ENCODE results near the gene CWH43. TPM values are rescaled to one million over a fixed set of nuclear protein-coding genes. Genes with fewer than 3 reads are reported as not detected.

Gene CWH43
- total and polyA plus RNA-seq, 10 of the 15 experiments (the other 5 are each of a cell fraction or from before 2014, with no cell fraction given) = not detected

- H3K27ac ChIP-seq (ENCODE audit: control insufficient read depth, insufficient read depth) = no peak overlapping the region
- ChIA-PET SMC1A (ENCODE audit: uncharacterized antibody, unreplicated experiment) (no interaction called here), RAD21 (ENCODE audit: unreplicated experiment) (no interaction called here), POLR2A (no interaction called here), CTCF (interaction anchor here (1.0 to 1.3 kb wide), 2 partner anchors 9 to 14 kb away, joined by 3 read pairs; no protein-coding TSS in a partner anchor)
- no peaks in the 10 kb centered on the region for H3K36me3 ChIP-seq (ENCODE audit: control insufficient read depth in 2 of 2, insufficient read depth in 2 of 2, low read length in 1 of 2)
- no peak for DNase-seq (ENCODE audit: low read depth, low spot score)
- no peak for TF ChIP-seq YBX1 (IDR thresholded peaks at IDR 0.05)
- no peak for TF ChIP-seq MYC (IDR thresholded peaks at IDR 0.05; ENCODE audit: insufficient read depth, insufficient read length, insufficient replicate concordance, low read length, severe bottlenecking)
- no peak for TF ChIP-seq IKZF2 (IDR thresholded peaks at IDR 0.05)
- no peak for TF ChIP-seq MXI1 (IDR thresholded peaks at IDR 0.05; ENCODE audit: low read depth, low read length)
- no peak for TF ChIP-seq E4F1 (IDR thresholded peaks at IDR 0.05; ENCODE audit: borderline replicate concordance, partially characterized antibody)
- no peaks in the 10 kb centered on the region for H3K79me2 ChIP-seq (ENCODE audit: control insufficient read depth, insufficient read depth, low read length)
- H3K9me3 ChIP-seq (replicated peaks; ENCODE audit: control insufficient read depth, insufficient read depth, low read length) = no peaks in the 10 kb centered on the region; the same call in 2 of the 3 replicates
- no TSS peak for BruUV-seq (replicated peaks)
- no peak overlapping the region for H3K4me2 ChIP-seq (ENCODE audit: control insufficient read depth, insufficient read depth)
- in situ Hi-C loops (cut with MboI) = no loop called here
- H3K27me3 ChIP-seq (replicated peaks in 1 of 2; ENCODE audit: control insufficient read depth in 2 of 2, insufficient read depth in 2 of 2, low read length in 1 of 2) = peaks cover 0 to 3% of the 10 kb centered on the region in 2 experiments; a peak in 1 of 4 replicates
- no peaks in the 10 kb centered on the region for H4K20me1 ChIP-seq (ENCODE audit: control insufficient read depth, insufficient read depth)
- ATAC-seq = no peak
- intact Hi-C loops (cut with micrococcal nuclease; ENCODE audit: unreplicated experiment) = no loop called here
- no peak for FAIRE-seq
- no peak overlapping the region for H3K9ac ChIP-seq (ENCODE audit: control insufficient read depth, insufficient read depth, low read length)
- H3K4me1 ChIP-seq (ENCODE audit: control insufficient read depth, insufficient read depth, low read length) = no peaks in the 10 kb centered on the region
- no peak overlapping the region for H3K4me3 ChIP-seq
- H2AFZ ChIP-seq (ENCODE audit: control insufficient read depth, low read depth, low read length) = no peak overlapping the region
Measured at GRCh38 chr4:48949086-48949485, 37.0 kb upstream of the CWH43 start.

All from GM12878 (cell line).